SK-N-MC (cell line): Measurements from ENCODE around the gene KIAA0930.

ENCODE experiments used
- EZH2 ChIP-seq: fragments of 200-600 bp; sonication (generic); IDR thresholded peaks from one replicate; pipeline ENCODE4 v1.6.1; 2017; ENCODE audit warnings: antibody characterized with exemption
- POLR2AphosphoS5 ChIP-seq: IDR thresholded peaks from 2 replicates; pipeline ENCODE4 v1.6.1; 2012; ENCODE audit warnings: mild to moderate bottlenecking, low read depth, low read length, borderline replicate concordance

- TF ChIP-seq EZH2 (no peak), POLR2AphosphoS5 (no peak)
These were observed 86.3 kb downstream of the KIAA0930 start for GRCh38 chr22:45154383-45154782.
